Right ventricle myocardium superior (tissue), 1 donor: ENCODE data around the gene KREMEN1. TPM values are rescaled to one million over a fixed set of nuclear protein-coding genes. Genes with fewer than 3 reads are reported as not detected.

ENCODE experiments used
- ATAC-seq: fragments of 200-7000 bp; cut with Tn5 transposase; one replicate; pipeline ENCODE4 v1.9.1; 2020; ENCODE audit warnings: mild to moderate bottlenecking; ENCODE audit not compliant: poor library complexity
- DNase-seq: peaks from one replicate; pipeline ENCODE4 v3.0.0-alpha.2; 2020
- intact Hi-C: fragments of 100-400 bp; cut with DNase I; formaldehyde crosslinking; loops from one replicate; pipeline ENCODE4 v1.11.2; 2022
- total RNA-seq: library from RNA; stranded (reverse); fragmentation: NEBNext Ultra II Directional; extraction: Animal tissue kit (Norgen Biotek cat#: 25700); gene quantifications from one replicate; pipeline ENCODE4 v1.2.1, GENCODE V29; 2021
- donor health status: DM: no; HTN: yes; CAD: no; lungs with severe emphysema.

The KREMEN1 gene
- total RNA-seq, 1 donor from 2014 or later, result 49.9 TPM

DNA sequence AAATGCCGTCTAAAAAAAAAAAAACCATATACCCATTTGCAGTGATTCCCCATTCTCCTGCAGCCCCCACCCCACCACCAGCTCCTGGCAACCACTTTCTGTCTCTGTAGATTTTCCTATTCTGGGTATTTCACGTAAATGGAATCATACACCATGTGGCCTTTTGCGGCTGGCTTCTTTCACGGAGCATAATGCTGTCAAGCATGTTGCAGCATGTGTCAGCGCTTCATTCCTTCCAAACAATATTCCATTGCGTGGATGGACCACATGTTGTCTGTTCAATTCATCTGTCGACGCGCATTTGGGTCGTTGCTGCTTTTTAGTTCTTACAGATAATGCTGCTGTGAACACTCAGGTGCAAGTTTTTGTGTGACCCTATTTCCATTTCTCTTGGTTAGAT, 118.1 kb downstream of the KREMEN1 start:
- intact Hi-C loops, result no loop called here
- DNase-seq (no peak), ATAC-seq (no peak)

DNA sequence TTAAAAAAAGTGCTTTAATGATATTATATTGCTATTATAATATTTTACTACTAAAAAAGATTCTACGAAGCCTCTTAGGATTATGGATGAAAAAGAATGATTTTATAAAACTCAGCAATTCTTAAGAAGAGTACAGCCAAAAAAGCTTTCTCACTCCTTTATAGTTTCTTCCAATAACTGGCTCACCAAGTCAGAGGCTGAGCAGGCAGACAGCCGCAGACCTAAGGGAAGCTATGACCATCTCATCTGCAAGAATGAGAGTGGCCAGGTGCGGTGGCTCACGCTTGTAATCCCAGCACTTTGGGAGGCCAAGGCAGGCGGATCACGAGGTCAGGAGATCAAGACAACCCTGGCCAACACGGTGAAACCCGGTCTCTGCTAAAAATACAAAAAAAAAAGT, 120.2 kb downstream of the KREMEN1 start:
- intact Hi-C loops, result no loop called here
- ATAC-seq, result no peak
- DNase-seq, result no peak

DNA sequence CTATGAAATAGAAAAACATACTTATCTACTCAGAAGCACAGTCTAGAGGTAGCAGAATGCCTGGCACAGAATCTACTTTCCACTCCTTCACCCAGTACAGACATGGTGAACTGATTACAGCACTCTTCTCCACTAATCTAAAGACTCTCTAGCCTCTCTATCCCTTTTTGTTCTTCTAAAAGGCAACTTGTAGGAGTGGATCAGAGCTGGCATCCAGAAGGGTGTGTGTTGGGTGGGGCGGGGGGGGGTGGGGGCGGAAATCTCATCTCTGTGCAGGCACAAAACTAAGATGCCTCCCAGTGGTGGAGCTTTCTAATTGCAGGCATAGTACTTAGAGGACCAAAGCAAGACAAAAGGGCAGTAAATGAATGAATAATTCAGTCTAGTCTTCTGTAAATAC, 121.3 kb downstream of the KREMEN1 start:
- DNase-seq, result no peak
- ATAC-seq, result no peak
- intact Hi-C loops, result no loop called here

- intact Hi-C loops, result no loop called here
- DNase-seq (no peak), ATAC-seq (peak; percentile 52)
These were observed 122.5 kb downstream of the KREMEN1 start for GRCh38 chr22:29195118-29195963.

DNA sequence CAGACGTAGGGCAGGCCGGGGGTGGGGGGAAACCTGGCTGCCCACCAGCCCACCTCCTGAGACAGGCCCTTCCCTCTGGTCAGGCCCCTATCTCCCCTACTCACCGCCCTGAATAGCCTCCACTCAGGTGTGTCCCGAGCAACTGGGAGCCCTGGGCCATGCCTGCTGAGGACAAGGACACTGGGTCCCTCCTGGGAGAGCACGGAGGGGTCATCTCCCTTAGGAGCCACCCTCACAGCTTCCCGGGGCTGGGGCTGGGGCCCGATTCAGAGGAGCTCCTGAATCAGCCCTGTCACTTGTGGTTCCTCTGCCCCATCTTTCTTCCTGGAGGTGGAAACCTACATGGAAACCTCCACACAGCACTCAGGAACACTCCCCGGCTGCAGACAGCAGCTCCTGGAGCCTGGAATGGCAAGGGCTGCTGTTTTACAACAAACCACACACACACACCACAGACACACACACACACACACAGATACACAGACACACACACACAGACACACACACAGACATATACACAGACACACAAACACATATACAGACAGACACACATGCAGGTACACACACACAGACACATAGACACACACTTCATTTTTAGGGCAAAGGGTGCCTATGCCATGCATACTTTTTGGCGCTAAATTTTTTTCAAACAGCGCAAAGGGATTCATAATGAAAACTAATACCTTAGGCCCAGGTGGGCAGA, 123.3 kb downstream of the KREMEN1 start:
- intact Hi-C loops, result no loop called here
- ATAC-seq, result peak; percentile 55
- no peak for DNase-seq

- DNase-seq (no peak), ATAC-seq (no peak)
- intact Hi-C loops, result no loop called here
These were observed 124.3 kb downstream of the KREMEN1 start for GRCh38 chr22:29197096-29197495.

DNA sequence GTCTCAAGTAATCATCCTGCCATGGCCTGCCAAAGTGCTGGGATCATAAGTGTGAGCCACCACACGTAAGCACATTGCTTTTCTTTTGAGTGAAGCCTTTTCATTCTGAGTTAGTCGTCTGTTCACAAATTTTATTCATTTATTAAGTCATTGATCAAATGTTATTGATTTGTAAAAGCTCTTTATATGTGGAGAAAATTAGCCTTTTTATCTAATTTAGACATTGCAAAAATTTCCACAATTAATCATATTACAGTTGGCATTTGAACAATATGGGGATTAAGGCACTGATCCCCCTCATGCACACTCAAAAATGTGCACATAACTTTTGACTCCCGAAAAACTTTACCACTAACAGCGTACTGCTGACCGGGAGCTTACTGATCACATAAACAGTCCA, 125.4 kb downstream of the KREMEN1 start:
- ATAC-seq, result no peak

GRCh38 chr22:29199702-29200400, 127.0 kb downstream of the KREMEN1 start:
- ATAC-seq (no peak), DNase-seq (no peak)
- intact Hi-C loops, result loop anchor here (10.0 kb wide), 1 partner anchor 355 kb away; no protein-coding TSS in a partner anchor

More for the DNA sequence above, 125.4 kb downstream of the KREMEN1 start:
- intact Hi-C loops, result no loop called here
- no peak for DNase-seq

- DNase-seq (no peak), ATAC-seq (no peak)
- intact Hi-C loops, result loop anchor here (10.0 kb wide), 1 partner anchor 356 kb away; no protein-coding TSS in a partner anchor
These were observed 128.1 kb downstream of the KREMEN1 start for GRCh38 chr22:29200901-29201300.

GRCh38 chr22:29201782-29202181, 128.9 kb downstream of the KREMEN1 start:
- intact Hi-C loops, result loop anchor here (10.0 kb wide), 1 partner anchor 357 kb away; no protein-coding TSS in a partner anchor
- DNase-seq (no peak), ATAC-seq (no peak)

GRCh38 chr22:29202212-29203192, 129.7 kb downstream of the KREMEN1 start:
- DNase-seq, result peak; percentile 87
- intact Hi-C loops, result loop anchor here (10.0 kb wide), 1 partner anchor 358 kb away; no protein-coding TSS in a partner anchor
- ATAC-seq, result peak; percentile 74

DNA sequence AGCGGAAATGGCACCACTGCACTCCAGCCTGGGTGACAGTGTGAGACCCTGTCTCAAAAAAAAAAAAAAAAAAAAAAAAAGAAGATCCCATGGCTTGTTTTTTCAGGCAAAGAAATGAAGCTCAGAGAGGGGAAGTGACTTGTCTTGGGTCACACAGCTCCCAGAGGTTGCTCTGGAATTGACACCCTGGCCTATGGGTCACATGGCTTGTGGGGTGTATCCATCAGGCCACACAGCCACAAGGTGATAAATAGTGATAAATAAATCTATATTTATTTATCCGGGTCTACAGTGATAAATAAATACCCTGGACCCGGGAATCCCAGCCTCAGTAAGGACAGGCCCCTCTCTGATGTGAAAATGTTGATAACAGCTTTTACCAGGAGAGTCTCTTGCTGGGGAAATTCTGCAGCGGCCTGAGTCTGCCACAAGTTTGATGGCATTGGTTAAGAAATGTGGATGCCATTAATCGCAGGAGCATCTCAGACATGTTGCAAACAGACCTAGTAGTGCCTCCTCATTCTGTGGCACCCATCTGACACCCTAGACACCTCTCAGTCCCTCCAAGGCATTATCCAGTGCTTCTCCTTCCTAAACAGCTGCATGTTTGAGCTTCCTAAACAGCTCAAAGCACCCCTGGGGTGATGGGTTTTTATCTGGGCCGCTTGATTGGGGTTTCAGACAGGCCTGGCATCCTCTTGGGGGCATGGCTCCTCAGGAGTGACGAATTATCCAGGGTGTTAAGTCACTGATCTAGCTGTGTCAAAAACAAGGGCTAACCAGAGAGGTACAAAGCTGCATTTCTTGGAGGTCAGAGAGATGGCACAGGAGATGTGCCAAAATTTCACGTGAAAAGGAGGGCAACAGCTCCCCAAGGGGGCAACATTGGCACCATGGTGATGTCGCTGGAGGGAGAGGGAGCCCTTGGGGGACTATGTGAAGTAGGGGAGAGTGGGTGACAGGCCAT, 130.9 kb downstream of the KREMEN1 start:
- ATAC-seq, result no peak
- DNase-seq, result no peak
- intact Hi-C loops, result loop anchor here (10.0 kb wide), 1 partner anchor 359 kb away; no protein-coding TSS in a partner anchor

DNA sequence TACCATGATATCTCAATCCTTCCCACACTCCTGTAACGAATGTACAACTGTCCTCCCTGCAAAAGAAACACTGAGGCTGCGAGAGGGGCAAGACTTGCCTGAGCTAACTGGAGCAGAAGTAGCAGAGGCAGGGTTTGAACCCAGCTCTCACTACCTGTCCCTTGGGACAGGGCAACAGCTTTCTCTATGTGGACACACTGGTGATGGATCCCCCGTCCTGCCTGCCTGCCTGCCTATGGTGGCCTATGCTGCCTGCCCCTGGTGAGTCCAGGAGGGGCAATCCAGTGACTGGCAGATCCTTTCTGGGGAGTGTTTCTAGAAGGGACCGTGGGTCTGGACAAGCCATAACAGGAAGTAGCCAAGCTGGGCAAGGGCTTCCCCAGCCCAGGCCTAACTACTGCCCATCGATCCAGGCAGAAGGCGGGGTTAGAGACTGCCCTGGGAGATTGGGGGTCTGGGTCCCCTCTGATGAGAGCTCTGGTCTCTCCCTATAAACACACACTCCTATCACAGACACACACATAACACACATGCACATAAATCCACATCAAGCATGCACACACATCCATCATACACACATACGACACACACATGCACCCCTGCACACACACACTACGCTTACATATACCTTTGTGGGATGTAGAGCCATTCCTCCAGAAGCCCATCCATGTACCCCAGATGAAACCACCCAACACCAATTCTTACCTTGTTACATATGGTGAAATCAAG, 131.8 kb downstream of the KREMEN1 start:
- intact Hi-C loops, result loop anchor here (10.0 kb wide), 1 partner anchor 360 kb away; no protein-coding TSS in a partner anchor
- ATAC-seq (no peak), DNase-seq (no peak)

DNA sequence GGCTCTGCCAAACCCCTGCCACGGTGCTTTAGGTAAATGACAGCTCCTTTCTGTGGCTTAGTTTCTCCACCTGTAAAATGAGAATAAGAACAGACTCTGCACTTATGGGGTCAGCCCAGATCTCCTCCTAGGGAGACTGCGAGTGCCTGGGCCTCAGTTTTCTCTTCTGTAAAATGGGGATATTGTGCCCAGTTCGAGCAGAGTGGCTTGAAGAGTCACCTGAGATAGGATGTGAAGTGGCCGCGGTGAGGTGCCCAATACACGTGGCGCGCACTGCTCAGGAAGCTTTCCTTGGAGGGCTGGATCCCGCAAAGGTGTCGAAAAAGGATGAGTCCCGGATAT, 132.4 kb downstream of the KREMEN1 start:
- no peak for ATAC-seq
- intact Hi-C loops, result loop anchor here (10.0 kb wide), 1 partner anchor 360 kb away; no protein-coding TSS in a partner anchor
- DNase-seq, result no peak

GRCh38 chr22:29205594-29206371, 132.9 kb downstream of the KREMEN1 start, which contains the start of gene EMID1:
EMID1 (plus strand) TSS chr22:29205896; CDS start chr22:29206039, 143 bp downstream.
- DNase-seq, result peak; percentile 63
- ATAC-seq, result peak; percentile 19
- intact Hi-C loops, result loop anchor here (10.0 kb wide), 1 partner anchor 361 kb away; no protein-coding TSS in a partner anchor
